Keratinocyte (primary cell): ENCODE results near the gene SLC44A5. TPM values are rescaled to one million over a fixed set of nuclear protein-coding genes. Genes with fewer than 3 reads are reported as not detected.
"Not testable (repeated sequence)": the region's sequence is repeated elsewhere in the genome, so short reads cannot be mapped to it uniquely, and the experiment has no call there.

Source experiments
- DNase-seq: peaks from one replicate; pipeline ENCODE4 v3.0.0-alpha.2; 2011; ENCODE audit warnings: low read depth, missing footprints, low spot score
- FAIRE-seq: peaks from 2 replicates; lab custom pipeline; 2011; peaks lifted over from hg19 to GRCh38; lab: Jason Lieb, UNC
- H2AFZ ChIP-seq: 2 replicates; pipeline ENCODE4 v1.6.0; 2012; ENCODE audit warnings: low read length, control low read depth, inconsistent platforms; ENCODE audit not compliant: control insufficient read depth
- H3K27ac ChIP-seq: 2 replicates; pipeline ENCODE4 v1.5.1; 2011; ENCODE audit warnings: low read length; ENCODE audit not compliant: control insufficient read depth, insufficient read depth
- H3K27me3 ChIP-seq: 3 replicates; pipeline ENCODE4 v1.6.0; 2011; ENCODE audit warnings: low read length; ENCODE audit not compliant: control insufficient read depth, insufficient read depth; ENCODE audit errors: extremely low read depth
- H3K36me3 ChIP-seq, 2 experiments: 2 replicates in 1 of 2; 3 replicates in 1 of 2; pipeline ENCODE4 v1.5.1; 2011; ENCODE audit warnings: low read length in 2 of 2, mild to moderate bottlenecking in 1 of 2; ENCODE audit not compliant: control insufficient read depth in 2 of 2, insufficient read depth in 2 of 2; ENCODE audit errors: extremely low read depth in 1 of 2
- H3K4me1 ChIP-seq: 3 replicates; pipeline ENCODE4 v1.5.1; 2011; ENCODE audit warnings: low read length; ENCODE audit not compliant: control insufficient read depth, insufficient read depth; ENCODE audit errors: extremely low read depth
- H3K4me2 ChIP-seq: 3 replicates; pipeline ENCODE4 v1.6.0; 2011; ENCODE audit warnings: low read depth, low read length; ENCODE audit not compliant: control insufficient read depth, insufficient read depth; ENCODE audit errors: extremely low read depth
- H3K4me3 ChIP-seq, 3 experiments: fragments of 200-600 bp in 1 of 3; sonication (generic) in 1 of 3; 2 replicates in 2 of 3; 3 replicates in 1 of 3; pipeline ENCODE4 v1.5.1; 2011 to 2016; ENCODE audit warnings: low read length in 3 of 3, mild to moderate bottlenecking in 3 of 3, control low read depth in 2 of 3, inconsistent platforms in 1 of 3, low read depth in 1 of 3, mixed read lengths in 1 of 3, mixed run types in 1 of 3, moderate library complexity in 1 of 3; ENCODE audit not compliant: control insufficient read depth in 2 of 3, insufficient read depth in 2 of 3; ENCODE audit errors: extremely low read depth in 1 of 3
- H3K79me2 ChIP-seq: 2 replicates; pipeline ENCODE4 v1.6.0; 2012; ENCODE audit warnings: low read length; ENCODE audit not compliant: control insufficient read depth, insufficient read depth
- H3K9ac ChIP-seq: 3 replicates; pipeline ENCODE4 v1.6.0; 2011; ENCODE audit warnings: low read length; ENCODE audit not compliant: control insufficient read depth, insufficient read depth; ENCODE audit errors: extremely low read depth
- H3K9me1 ChIP-seq: 3 replicates; pipeline ENCODE4 v1.6.0; 2011; ENCODE audit warnings: low read length; ENCODE audit not compliant: control insufficient read depth, insufficient read depth; ENCODE audit errors: extremely low read depth
- H3K9me3 ChIP-seq: 2 replicates; pipeline ENCODE4 v1.5.1; 2012; ENCODE audit warnings: low read depth, low read length; ENCODE audit not compliant: control insufficient read depth
- H4K20me1 ChIP-seq: 3 replicates; pipeline ENCODE4 v1.6.0; 2011; ENCODE audit warnings: low read length; ENCODE audit not compliant: control insufficient read depth, insufficient read depth; ENCODE audit errors: extremely low read depth
- CTCF ChIP-seq, 3 experiments: IDR thresholded peaks in 1 of 3; conservative IDR thresholded peaks in 1 of 3; optimal IDR thresholded peaks in 1 of 3; 2 replicates in 2 of 3; 3 replicates in 1 of 3; pipeline versions ENCODE3 to v1.5.1; 2011; ENCODE audit warnings: low read length in 3 of 3, mild to moderate bottlenecking in 3 of 3, moderate library complexity in 2 of 3, control low read depth in 1 of 3, inconsistent platforms in 1 of 3; ENCODE audit not compliant: insufficient read depth in 2 of 3; ENCODE audit errors: extremely low read depth in 1 of 3
- EZH2 ChIP-seq: IDR thresholded peaks from one replicate; pipeline ENCODE4 v1.6.1; 2012; ENCODE audit warnings: inconsistent platforms, mild to moderate bottlenecking, low read length, moderate library complexity
- dilution Hi-C: fragments of 300-500 bp; cut with MboI; formaldehyde crosslinking; loops from one replicate; pipeline ENCODE4 v1.7.0; 2020; ENCODE audit warnings: low sequenced_read_pairs; ENCODE audit not compliant: extremely low pct_ligation_motif_present
- polyA plus RNA-seq, 5 experiments: library from polyadenylated mRNA; depleted of rRNA in 3 of 5; stranded (reverse) in 3 of 5; stranded (forward) in 1 of 5; unstranded in 1 of 5; fragments of >200 nt; gene quantifications; 1 replicate in 1 of 5; 2 replicates in 3 of 5; 3 replicates in 1 of 5; pipeline versions ENCODE4 v1.2.1 to v1.2.3, GENCODE V29; 2011 to 2012; ENCODE audit warnings: missing spikeins in 2 of 5, low read depth in 1 of 5, low replicate concordance in 1 of 5

The SLC44A5 gene
- polyA plus RNA-seq, 1 donor (not counting 4 experiments of a cell fraction or from before 2014, with no cell fraction given): 0.72 TPM

DNA sequence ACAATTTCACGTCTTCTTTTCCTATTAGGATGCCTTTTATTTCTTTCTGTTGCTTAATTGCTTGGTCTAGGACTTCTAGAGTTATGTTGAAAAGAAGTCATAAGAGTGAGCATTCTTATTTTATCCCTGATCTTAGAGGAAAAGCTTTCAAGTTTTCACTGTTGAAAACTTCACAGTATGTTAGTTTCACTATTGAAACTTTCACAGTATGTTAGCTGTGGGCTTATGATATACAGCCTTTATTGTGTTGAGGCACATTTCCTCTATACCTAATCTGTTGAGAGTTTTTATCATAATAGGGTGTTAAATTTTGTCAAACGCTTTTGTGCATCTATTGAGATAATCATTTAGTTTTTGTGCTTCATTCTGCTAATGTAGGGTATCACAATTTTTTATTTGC lies 249.7 kb downstream of the SLC44A5 start:
- Histone ChIP-seq H3K9me3 (no peaks in the 10 kb centered on the region), H3K27me3 (no peaks in the 10 kb centered on the region), H3K9me1 (no peaks in the 10 kb centered on the region), H3K36me3 (no peaks in the 10 kb centered on the region), H3K4me2 (no peak overlapping the region), H3K9ac (no peak overlapping the region), H3K4me1 (no peaks in the 10 kb centered on the region), H3K79me2 (no peaks in the 10 kb centered on the region), H4K20me1 (no peaks in the 10 kb centered on the region), H2AFZ (no peak overlapping the region), H3K27ac (no peak overlapping the region), H3K4me3 (no peak overlapping the region)
- TF ChIP-seq EZH2: no peak
- no peak for TF ChIP-seq CTCF (optimal IDR thresholded peaks at IDR 0.05 in 1 of 3, IDR thresholded peaks at IDR 0.05 in 1 of 3, conservative IDR thresholded peaks at IDR 0.05 in 1 of 3; ENCODE audit: extremely low read depth in 1 of 3, insufficient read depth in 2 of 3, low read length in 3 of 3)
- DNase-seq: no peak
- dilution Hi-C loops: no loop called here
- FAIRE-seq: no peak

- H3K36me3 ChIP-seq, dilution Hi-C loops, H3K4me3 ChIP-seq, H3K27me3 ChIP-seq, H4K20me1 ChIP-seq, H2AFZ ChIP-seq, DNase-seq, H3K9ac ChIP-seq, H3K9me3 ChIP-seq, H3K79me2 ChIP-seq, H3K27ac ChIP-seq, H3K4me1 ChIP-seq, H3K9me1 ChIP-seq, H3K4me2 ChIP-seq, FAIRE-seq: not testable (repeated sequence)
Observed at GRCh38 chr1:75354267-75354666, 256.6 kb downstream of the SLC44A5 start.

- Histone ChIP-seq H3K9ac (no peak overlapping the region), H3K27ac (no peak overlapping the region), H2AFZ (no peak overlapping the region), H3K4me1 (no peaks in the 10 kb centered on the region), H3K79me2 (no peaks in the 10 kb centered on the region), H4K20me1 (no peaks in the 10 kb centered on the region), H3K9me1 (no peaks in the 10 kb centered on the region), H3K36me3 (no peaks in the 10 kb centered on the region), H3K4me2 (no peak overlapping the region), H3K9me3 (no peaks in the 10 kb centered on the region), H3K27me3 (no peaks in the 10 kb centered on the region), H3K4me3 (no peak overlapping the region)
- dilution Hi-C loops: no loop called here
- no peak for FAIRE-seq
- DNase-seq: no peak
- TF ChIP-seq CTCF (optimal IDR thresholded peaks at IDR 0.05 in 1 of 3, IDR thresholded peaks at IDR 0.05 in 1 of 3, conservative IDR thresholded peaks at IDR 0.05 in 1 of 3; ENCODE audit: extremely low read depth in 1 of 3, insufficient read depth in 2 of 3, low read length in 3 of 3) (no peak), EZH2 (no peak)
Observed at GRCh38 chr1:75353051-75353450, 257.9 kb downstream of the SLC44A5 start.
